ENCODE data around the gene ANKRD28.

DNA sequence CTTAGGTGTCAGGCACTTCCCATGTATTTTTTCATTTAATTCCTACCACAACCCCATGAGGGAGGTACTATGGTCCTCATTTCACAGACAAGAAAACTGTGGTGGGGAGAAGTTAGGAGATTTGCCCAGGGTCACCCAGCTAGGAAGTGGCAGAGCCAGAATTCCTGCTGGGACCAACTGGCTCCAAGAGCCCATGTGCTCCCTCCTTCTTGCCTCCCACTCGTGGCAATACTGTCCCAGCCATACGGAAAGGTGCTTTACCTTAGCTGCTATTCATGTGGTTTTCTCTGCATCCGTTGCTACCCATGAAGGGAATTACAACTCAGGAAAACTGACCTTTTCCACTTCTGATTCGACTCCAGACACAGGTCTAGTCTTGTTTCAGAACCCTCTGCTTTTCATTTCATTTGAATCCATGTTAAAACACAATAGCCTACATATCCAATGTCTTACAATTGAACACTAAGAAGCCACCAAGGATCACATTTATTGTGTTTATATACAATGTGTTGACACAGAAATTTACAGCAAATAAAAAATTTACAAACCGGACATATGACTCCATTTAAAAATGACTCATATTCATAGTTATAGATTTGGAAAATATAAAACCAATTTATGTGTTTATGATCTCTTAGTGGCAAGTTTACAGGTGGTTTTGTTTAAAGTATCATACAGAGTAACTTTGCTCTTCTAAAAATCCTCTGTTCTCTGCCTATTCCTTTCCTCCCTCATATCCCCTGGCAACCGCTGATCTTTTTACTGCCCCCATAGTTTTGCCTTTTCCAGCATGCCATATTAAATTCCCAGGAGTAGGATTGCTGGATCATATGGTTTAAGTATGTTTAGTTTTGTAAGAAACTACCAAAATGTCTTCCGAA, 137.5 kb downstream of the ANKRD28 start:
- TF ChIP-seq, protein P1, sequence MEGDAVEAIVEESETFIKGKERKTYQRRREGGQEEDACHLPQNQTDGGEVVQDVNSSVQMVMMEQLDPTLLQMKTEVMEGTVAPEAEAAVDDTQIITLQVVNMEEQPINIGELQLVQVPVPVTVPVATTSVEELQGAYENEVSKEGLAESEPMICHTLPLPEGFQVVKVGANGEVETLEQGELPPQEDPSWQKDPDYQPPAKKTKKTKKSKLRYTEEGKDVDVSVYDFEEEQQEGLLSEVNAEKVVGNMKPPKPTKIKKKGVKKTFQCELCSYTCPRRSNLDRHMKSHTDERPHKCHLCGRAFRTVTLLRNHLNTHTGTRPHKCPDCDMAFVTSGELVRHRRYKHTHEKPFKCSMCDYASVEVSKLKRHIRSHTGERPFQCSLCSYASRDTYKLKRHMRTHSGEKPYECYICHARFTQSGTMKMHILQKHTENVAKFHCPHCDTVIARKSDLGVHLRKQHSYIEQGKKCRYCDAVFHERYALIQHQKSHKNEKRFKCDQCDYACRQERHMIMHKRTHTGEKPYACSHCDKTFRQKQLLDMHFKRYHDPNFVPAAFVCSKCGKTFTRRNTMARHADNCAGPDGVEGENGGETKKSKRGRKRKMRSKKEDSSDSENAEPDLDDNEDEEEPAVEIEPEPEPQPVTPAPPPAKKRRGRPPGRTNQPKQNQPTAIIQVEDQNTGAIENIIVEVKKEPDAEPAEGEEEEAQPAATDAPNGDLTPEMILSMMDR (IDR thresholded peaks at IDR 0.05) = no peak
- TF ChIP-seq POLR2AphosphoS5 (IDR thresholded peaks at IDR 0.05; ENCODE audit: low read depth, low read length) (no peak), TCF7L2 (IDR thresholded peaks at IDR 0.05; ENCODE audit: low read depth, low read length) (no peak)
- TF ChIP-seq, protein P2, sequence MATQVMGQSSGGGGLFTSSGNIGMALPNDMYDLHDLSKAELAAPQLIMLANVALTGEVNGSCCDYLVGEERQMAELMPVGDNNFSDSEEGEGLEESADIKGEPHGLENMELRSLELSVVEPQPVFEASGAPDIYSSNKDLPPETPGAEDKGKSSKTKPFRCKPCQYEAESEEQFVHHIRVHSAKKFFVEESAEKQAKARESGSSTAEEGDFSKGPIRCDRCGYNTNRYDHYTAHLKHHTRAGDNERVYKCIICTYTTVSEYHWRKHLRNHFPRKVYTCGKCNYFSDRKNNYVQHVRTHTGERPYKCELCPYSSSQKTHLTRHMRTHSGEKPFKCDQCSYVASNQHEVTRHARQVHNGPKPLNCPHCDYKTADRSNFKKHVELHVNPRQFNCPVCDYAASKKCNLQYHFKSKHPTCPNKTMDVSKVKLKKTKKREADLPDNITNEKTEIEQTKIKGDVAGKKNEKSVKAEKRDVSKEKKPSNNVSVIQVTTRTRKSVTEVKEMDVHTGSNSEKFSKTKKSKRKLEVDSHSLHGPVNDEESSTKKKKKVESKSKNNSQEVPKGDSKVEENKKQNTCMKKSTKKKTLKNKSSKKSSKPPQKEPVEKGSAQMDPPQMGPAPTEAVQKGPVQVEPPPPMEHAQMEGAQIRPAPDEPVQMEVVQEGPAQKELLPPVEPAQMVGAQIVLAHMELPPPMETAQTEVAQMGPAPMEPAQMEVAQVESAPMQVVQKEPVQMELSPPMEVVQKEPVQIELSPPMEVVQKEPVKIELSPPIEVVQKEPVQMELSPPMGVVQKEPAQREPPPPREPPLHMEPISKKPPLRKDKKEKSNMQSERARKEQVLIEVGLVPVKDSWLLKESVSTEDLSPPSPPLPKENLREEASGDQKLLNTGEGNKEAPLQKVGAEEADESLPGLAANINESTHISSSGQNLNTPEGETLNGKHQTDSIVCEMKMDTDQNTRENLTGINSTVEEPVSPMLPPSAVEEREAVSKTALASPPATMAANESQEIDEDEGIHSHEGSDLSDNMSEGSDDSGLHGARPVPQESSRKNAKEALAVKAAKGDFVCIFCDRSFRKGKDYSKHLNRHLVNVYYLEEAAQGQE (IDR thresholded peaks at IDR 0.05; ENCODE audit: insufficient read depth in 1 of 2, low read depth in 2 of 2, low read length in 1 of 2) = no peak
